ENCODE measurements around the gene SAMM50.
A peak's percentile ranks its signal among the peaks of the same experiment; 100 is the strongest.

Gene SAMM50

GRCh38 chr22:43955040-43955882 lies at the start of gene SAMM50:
Gene SAMM50 (plus strand): TSS chr22:43955442. CDS start chr22:43955578, 136 bp downstream.
- DNase-seq = peak; percentile 40 to 78

- DNase-seq = no peak
Observed at GRCh38 chr22:43905681-43906080, 49.6 kb upstream of the SAMM50 start.

DNA sequence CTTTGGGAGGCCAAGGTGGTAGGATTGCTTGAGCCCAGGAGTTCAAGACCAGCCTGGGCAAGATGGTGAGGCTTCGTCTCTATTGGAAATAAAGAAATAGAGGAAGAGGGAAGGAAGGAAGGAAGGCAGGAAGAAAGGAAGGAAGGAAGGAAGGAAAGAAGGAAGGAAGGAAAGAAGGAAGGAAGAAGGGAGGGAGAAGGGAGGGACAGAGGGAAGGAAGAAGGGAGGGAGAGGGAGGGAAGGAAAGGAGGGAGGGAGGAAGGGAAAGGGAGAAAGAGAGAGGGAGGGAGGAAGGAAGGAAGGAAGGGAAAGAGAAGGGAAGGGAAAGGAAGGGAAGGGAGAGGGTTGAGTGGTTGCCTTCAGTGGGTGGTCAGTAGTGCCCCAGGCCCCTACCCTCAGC lies 45.5 kb upstream of the SAMM50 start:
- no peak for DNase-seq

GRCh38 chr22:43910178-43910695 lies 45.0 kb upstream of the SAMM50 start:
- DNase-seq = no peak

DNA sequence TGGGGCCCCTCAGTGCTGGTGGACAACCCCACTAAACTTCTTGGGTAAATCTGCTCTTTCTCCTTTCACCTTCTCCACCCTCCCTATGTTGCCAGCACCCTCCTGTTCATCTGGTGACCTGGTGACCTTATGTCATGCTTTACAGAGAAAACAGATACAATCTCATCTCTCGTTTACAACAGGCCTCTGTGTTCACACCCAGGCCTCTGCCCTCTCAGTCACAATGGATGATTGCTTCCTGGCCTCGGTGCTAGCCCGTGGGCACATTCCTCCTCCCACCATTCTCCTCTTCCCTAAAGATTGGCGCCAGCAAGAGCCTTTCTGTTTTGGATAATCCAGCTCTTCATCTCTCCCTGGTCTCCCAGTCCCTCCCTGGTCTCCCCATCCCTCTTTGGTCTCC lies 43.9 kb upstream of the SAMM50 start:
- DNase-seq = no peak

GRCh38 chr22:43917521-43917920 lies 37.7 kb upstream of the SAMM50 start:
- DNase-seq = no peak

DNA sequence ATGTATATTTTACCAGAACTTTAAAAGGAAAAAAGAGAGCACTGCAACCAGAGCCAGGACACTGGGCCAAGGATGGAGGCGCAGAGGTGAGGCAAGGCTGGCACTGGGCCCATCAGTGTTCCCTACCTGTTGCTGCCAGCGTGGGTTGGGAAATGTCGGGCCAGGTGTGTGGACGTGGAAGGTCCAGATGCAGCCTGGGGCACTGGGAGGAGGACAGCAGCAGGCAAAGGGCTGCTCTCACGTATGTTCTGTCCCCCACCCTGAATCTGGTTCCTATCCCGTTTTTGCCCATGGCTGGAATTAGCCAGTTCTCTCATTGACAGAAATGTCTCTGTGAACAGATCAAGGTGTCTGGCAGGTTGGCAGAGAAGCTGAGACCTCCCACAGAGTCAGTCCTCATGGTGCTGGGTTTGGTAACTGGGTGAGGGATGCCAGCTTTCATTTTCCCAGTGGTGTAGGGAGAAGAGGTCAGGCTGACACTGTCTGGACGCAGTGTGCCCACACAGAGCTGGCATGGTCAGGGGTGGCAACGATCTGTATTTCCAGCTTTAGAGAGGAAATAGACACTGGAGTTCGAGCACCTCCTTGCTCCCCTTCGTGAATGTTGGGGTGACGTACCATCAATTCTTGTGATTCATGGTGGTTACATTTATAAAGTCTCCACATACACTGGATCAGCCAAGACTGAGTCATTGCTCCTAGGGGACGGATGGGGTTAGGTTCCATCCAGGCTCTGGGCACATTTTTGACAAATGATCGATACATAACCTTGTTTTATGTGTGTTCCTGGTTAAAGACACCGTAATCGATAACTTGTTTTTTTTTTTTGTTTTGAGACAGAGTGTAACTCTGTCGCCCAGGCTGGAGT lies 35.9 kb upstream of the SAMM50 start:
- no peak for DNase-seq

DNA sequence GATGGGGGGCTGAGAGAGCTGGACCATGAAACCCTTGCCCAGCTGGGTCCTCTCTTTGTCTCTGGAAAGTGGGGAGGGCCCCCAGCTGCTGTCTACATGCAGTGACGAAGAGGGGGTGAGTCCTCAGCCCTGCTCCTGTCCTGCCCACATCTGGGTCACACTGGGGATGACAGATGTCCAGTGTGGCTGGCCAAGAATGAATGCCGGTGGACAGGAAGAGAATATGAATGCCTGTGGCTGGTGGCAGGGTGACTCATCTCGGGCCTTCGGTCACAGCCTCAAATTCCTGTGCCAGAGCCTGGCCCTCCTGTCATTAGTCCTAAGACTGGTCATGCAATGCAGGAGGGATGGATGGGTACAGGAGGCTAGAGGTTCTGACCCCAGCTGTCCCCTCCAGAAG lies 33.9 kb upstream of the SAMM50 start:
- no peak for DNase-seq

DNA sequence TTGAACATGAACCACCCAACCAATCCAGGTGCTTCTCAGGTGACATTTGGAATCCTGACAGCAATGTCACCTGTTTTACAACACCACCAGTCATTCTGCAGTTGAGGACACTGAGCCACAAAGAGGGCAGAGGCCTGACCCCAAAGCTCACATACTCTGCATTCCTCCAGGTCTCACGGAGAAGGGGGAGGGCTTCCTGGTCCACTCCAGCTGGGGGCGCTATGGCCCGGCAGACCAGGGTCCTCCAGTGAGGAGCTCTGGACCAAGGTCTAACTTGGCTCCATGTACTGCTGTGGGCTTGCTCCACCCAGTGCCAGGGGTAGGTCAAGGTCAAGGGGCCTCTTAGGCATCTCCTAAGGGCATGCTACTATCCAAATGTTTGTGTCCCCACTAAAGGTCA lies 33.1 kb upstream of the SAMM50 start:
- DNase-seq = no peak

- DNase-seq = no peak
Observed at GRCh38 chr22:43923191-43923590, 32.1 kb upstream of the SAMM50 start.

GRCh38 chr22:43923631-43924464 lies 31.4 kb upstream of the SAMM50 start, which contains the start of gene PNPLA3:
Gene PNPLA3 (plus strand): TSS chr22:43923805. CDS start chr22:43923912, 107 bp downstream.
- peak in 1 of 2 experiments; percentile 51 for DNase-seq

DNA sequence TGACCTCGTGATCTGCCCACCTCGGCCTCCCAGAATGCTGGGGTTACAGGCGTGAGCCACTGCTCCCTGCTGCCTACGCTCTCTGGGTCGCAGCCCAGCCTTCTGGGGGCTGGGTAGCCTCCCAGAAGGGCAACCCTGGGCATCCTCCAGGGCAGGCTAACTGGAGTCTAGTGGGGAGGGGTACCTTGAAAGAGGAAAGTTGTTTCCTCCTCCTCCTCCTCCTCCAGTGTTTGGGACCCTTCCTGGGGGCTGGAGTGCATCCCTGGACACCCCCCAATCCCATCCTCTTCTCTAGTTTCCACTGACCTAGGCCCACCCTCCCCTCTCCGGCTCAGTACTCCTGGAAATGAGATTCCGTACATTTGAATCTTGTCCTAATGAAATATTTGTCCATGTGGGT lies 30.4 kb upstream of the SAMM50 start:
- no peak for DNase-seq

DNA sequence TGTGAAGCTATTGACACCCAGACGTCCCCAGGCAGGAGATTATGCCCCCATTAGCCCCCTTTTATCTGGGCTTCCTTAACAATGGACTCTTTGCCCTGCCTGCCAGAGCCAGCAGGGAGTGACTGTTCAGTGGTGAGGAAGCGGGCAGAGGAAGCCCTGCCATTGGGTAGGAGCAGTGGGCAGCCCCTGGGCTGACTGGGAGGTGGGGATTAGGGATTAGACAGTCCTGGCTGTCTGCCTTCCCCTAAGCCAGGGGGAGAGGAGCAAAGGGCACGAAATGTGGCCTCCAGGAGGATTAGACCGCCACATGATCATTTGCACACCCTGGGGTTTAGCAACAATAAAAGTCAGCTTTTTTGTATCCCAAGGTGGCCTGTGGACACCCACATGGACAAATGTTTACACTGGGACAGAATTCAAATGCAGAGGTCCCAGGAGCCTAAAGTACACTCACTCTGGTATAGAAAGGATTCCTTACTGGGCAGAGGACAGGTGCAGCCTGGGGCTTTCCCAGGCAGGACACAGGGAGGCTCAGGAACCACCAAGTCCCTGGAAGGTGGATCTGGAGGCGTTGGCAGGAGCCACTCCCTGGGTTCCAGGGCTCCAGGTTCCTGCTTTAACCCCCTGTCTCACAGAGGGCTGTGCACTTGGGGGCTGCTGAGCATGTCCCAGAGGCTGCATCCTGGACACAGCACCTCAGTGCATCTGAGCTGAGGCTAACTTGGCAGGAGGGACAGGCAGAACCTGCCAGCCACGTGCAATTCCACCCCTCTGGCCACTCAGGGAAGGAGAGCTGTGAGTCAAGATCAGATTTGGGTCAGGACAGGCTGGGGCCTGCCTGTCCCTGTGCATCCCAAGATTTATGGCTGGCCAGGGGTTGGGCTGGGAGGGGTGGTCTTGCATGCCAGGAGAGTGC lies 29.6 kb upstream of the SAMM50 start:
- no peak for DNase-seq

- DNase-seq = no peak
Observed at GRCh38 chr22:43926349-43926710, 28.9 kb upstream of the SAMM50 start.

DNA sequence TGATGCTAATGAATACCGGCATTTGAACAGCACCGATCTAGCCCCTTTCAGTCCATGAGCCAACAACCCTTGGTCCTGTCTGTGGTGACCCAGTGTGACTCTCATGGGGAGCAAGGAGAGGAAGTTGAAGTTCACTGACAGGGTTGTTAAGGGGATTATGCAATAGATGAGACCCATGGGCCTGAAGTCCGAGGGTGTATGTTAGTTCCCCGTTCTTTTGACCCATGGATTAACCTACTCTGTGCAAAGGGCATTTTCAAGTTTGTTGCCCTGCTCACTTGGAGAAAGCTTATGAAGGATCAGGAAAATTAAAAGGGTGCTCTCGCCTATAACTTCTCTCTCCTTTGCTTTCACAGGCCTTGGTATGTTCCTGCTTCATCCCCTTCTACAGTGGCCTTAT lies 26.8 kb upstream of the SAMM50 start:
- no peak for DNase-seq

DNA sequence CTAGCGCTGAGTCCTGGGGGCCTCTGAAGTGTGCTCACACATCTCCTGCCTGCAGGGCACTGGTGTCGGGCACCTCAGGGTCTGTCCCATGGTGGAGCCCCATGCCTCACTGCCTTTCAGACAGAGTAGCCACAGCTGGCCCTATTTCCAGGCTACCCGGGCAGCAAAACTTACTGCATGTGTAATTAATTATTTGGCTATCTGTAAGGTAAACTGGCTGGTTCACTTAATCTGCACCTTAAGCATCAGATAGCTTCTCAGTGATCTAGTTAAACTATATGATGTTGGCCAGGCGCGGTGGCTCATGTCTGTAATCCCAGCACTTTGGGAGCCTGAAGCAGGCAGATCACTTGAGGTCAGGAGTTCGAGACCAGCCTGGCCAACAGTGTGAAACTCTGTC lies 26.3 kb upstream of the SAMM50 start:
- no peak for DNase-seq

- DNase-seq = no peak
Observed at GRCh38 chr22:43931771-43932170, 23.5 kb upstream of the SAMM50 start.

GRCh38 chr22:43941449-43941848 lies 13.8 kb upstream of the SAMM50 start:
- DNase-seq = no peak

- no peak for DNase-seq
Observed at GRCh38 chr22:43944670-43945430, 10.4 kb upstream of the SAMM50 start.

DNA sequence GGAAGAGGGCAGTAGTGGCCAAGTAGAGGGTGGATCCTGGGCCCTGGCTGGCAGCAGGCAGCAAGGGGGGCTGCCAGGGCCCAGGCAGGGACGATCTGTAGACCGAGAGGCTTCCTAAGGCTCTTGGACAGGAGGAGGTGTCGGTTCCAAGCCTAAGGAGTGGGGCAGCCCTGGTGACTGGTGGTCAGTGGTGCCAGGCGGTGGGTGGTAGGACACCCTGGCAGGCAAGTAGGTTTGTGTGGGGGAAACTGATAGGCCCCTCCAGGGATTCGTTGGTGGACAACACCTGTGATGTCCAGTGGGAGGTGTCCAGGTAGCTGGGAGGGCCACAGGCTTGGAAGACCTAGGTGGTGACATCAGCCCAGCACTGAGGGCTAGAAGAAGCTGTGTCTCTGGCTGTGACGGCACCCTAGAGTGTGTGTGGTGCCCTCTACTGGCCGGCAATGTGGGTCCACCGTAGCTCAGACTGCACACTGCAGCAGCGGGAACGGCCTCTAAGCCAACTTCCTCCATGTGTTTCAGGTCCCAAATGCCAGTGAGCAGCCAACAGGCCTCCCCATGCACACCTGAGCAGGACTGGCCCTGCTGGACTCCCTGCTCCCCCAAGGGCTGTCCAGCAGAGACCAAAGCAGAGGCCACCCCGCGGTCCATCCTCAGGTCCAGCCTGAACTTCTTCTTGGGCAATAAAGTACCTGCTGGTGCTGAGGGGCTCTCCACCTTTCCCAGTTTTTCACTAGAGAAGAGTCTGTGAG lies 9.4 kb upstream of the SAMM50 start:
- peak in 1 of 2 experiments; percentile 1 for DNase-seq

Measured in NCI-H187 (cell line).